ENCODE data around the gene ERN2.

ERN2 gene

GRCh38 chr16:23679986-23680336 lies 33.1 kb downstream of the ERN2 start:
- no peak for DNase-seq (ENCODE audit: low read depth in 1 of 2, low spot score in 1 of 2)
- peak overlapping the region; percentile 61 for H3K4me3 ChIP-seq (replicated peaks; ENCODE audit: insufficient read depth, low read length)
- H3K27me3 ChIP-seq (ENCODE audit: insufficient read depth, poor library complexity, severe bottlenecking): no peaks in the 10 kb centered on the region
- TF ChIP-seq GABPA (IDR thresholded peaks at IDR 0.05; ENCODE audit: low read depth) (no peak), POLR2AphosphoS5 (IDR thresholded peaks at IDR 0.05; ENCODE audit: low read depth) (no peak), CTCF (IDR thresholded peaks at IDR 0.05; ENCODE audit: insufficient read depth, low read length) (no peak), SPI1 (IDR thresholded peaks at IDR 0.05; ENCODE audit: borderline replicate concordance, low read depth) (no peak), REST (IDR thresholded peaks at IDR 0.05; ENCODE audit: insufficient replicate concordance, low read depth) (no peak)
- H3K27ac ChIP-seq (replicated peaks): peak overlapping the region; percentile 80

- Histone ChIP-seq H3K27ac (replicated peaks) (peak overlapping the region; percentile 80), H3K27me3 (ENCODE audit: insufficient read depth, poor library complexity, severe bottlenecking) (no peaks in the 10 kb centered on the region), H3K4me3 (replicated peaks; ENCODE audit: insufficient read depth, low read length) (peak overlapping the region; percentile 61)
- no peak for TF ChIP-seq POLR2AphosphoS5 (IDR thresholded peaks at IDR 0.05; ENCODE audit: low read depth)
- TF ChIP-seq REST (IDR thresholded peaks at IDR 0.05; ENCODE audit: insufficient replicate concordance, low read depth): no peak
- peak; percentile 61; the same call in 1 of the 2 replicates for TF ChIP-seq SPI1 (IDR thresholded peaks at IDR 0.05; ENCODE audit: borderline replicate concordance, low read depth)
- TF ChIP-seq CTCF (IDR thresholded peaks at IDR 0.05; ENCODE audit: insufficient read depth, low read length): no peak
- DNase-seq (ENCODE audit: low read depth in 1 of 2, low spot score in 1 of 2): peak; percentile 82 to 87
Measured at GRCh38 chr16:23679274-23679985, 33.6 kb downstream of the ERN2 start.

GRCh38 chr16:23678430-23679273 lies 34.4 kb downstream of the ERN2 start, which contains the start of gene PLK1:
Gene PLK1, plus strand, starts transcription at chr16:23678889. Its CDS starts 44 bp downstream, at chr16:23678933.
- 0 out of 2 replicates have a peak, but pooled peaks have one; percentile 7 for TF ChIP-seq GABPA (IDR thresholded peaks at IDR 0.05; ENCODE audit: low read depth)
- TF ChIP-seq SPI1 (IDR thresholded peaks at IDR 0.05; ENCODE audit: borderline replicate concordance, low read depth): no peak
- peak; percentile 76 for TF ChIP-seq POLR2AphosphoS5 (IDR thresholded peaks at IDR 0.05; ENCODE audit: low read depth)
- peak; percentile 71 to 89 for DNase-seq (ENCODE audit: low read depth in 1 of 2, low spot score in 1 of 2)
- Histone ChIP-seq H3K27ac (replicated peaks) (peak within 1 kb of the TSS; percentile 80), H3K4me3 (replicated peaks; ENCODE audit: insufficient read depth, low read length) (peak within 1 kb of the TSS; percentile 61), H3K27me3 (ENCODE audit: insufficient read depth, poor library complexity, severe bottlenecking) (no peaks in the 10 kb centered on the region)

GRCh38 chr16:23676924-23677480 lies 36.0 kb downstream of the ERN2 start:
- no peak overlapping the region for H3K27ac ChIP-seq (replicated peaks)
- no peak overlapping the region for H3K4me3 ChIP-seq (replicated peaks; ENCODE audit: insufficient read depth, low read length)
- DNase-seq (ENCODE audit: low read depth in 1 of 2, low spot score in 1 of 2): no peak
- no peak for TF ChIP-seq CTCF (IDR thresholded peaks at IDR 0.05; ENCODE audit: insufficient read depth, low read length)
- TF ChIP-seq SPI1 (IDR thresholded peaks at IDR 0.05; ENCODE audit: borderline replicate concordance, low read depth): no peak
- no peak for TF ChIP-seq POLR2AphosphoS5 (IDR thresholded peaks at IDR 0.05; ENCODE audit: low read depth)
- no peak for TF ChIP-seq REST (IDR thresholded peaks at IDR 0.05; ENCODE audit: insufficient replicate concordance, low read depth)
- TF ChIP-seq GABPA (IDR thresholded peaks at IDR 0.05; ENCODE audit: low read depth): no peak
- no peaks in the 10 kb centered on the region for H3K27me3 ChIP-seq (ENCODE audit: insufficient read depth, poor library complexity, severe bottlenecking)

All from HL-60 (cell line).